Ascending aorta (tissue), 2 donors: ENCODE results near the gene FCER2. TPM values are rescaled to one million over a fixed set of nuclear protein-coding genes. Genes with fewer than 3 reads are reported as not detected.
"Not testable (repeated sequence)": the region's sequence is repeated elsewhere in the genome, so short reads cannot be mapped to it uniquely, and the experiment has no call there.

Experiments used
- DNase-seq, 2 donors: peaks; one replicate each; pipeline ENCODE4 v3.0.0-alpha.2; 2019; ENCODE audit warnings: low spot score in 2 of 2
- H3K27ac ChIP-seq, 2 donors: fragments of 200-600 bp; sonication (generic); one replicate each; pipeline ENCODE4 v1.5.1; 2016 to 2017; ENCODE audit warnings: mild to moderate bottlenecking in 1 of 2
- H3K27me3 ChIP-seq: fragments of 200-600 bp; sonication (generic); one replicate; pipeline ENCODE4 v1.5.1; 2017
- H3K36me3 ChIP-seq, 2 donors: fragments of 200-600 bp; sonication (generic); one replicate each; pipeline ENCODE4 v1.5.1; 2016
- H3K4me1 ChIP-seq, 2 donors: fragments of 200-600 bp; sonication (generic); one replicate each; pipeline ENCODE4 v1.5.1; 2016 to 2017; ENCODE audit warnings: mild to moderate bottlenecking in 1 of 2
- H3K4me3 ChIP-seq, 2 donors: fragments of 200-600 bp; sonication (generic); one replicate each; pipeline ENCODE4 v1.5.1; 2016 to 2017; ENCODE audit warnings: mild to moderate bottlenecking in 1 of 2
- H3K9me3 ChIP-seq, 2 donors: fragments of 200-600 bp; sonication (generic); one replicate each; pipeline ENCODE4 v1.5.1; 2016
- CTCF ChIP-seq, 3 experiments: fragments of 200-600 bp in 2 of 3; fragments of 450-650 bp in 1 of 3; sonication (generic) in 2 of 3; IDR thresholded peaks; one replicate each; pipeline ENCODE4 v1.5.1; 2016 to 2019; ENCODE audit warnings: antibody characterized with exemption in 3 of 3, mild to moderate bottlenecking in 1 of 3, moderate library complexity in 1 of 3
- intact Hi-C: fragments of 100-400 bp; cut with DNase I; formaldehyde crosslinking; loops from one replicate; pipeline ENCODE4 v1.15.1; 2023
- total RNA-seq: library from RNA; depleted of rRNA; stranded (reverse); fragments of >200 nt; gene quantifications from one replicate; pipeline ENCODE4 v1.1.0, GENCODE V29; 2016

The FCER2 gene
- total RNA-seq, 1 donor from 2014 or later, result not detected

- Histone ChIP-seq H3K27me3 (no peaks in the 10 kb centered on the region), H3K4me3 (no peak overlapping the region), H3K27ac (no peak overlapping the region), H3K9me3 (no peaks in the 10 kb centered on the region), H3K4me1 (peaks cover 0 to 3% of the 10 kb centered on the region in 2 donors), H3K36me3 (no peaks in the 10 kb centered on the region)
- intact Hi-C loops, result no loop called here
- no peak for TF ChIP-seq CTCF (IDR thresholded peaks at IDR 0.05)
- no peak for DNase-seq
Measured at GRCh38 chr19:7647156-7647555, 54.8 kb downstream of the FCER2 start.

- intact Hi-C loops, result no loop called here
- H3K4me3 ChIP-seq, result no peak overlapping the region
- no peak for TF ChIP-seq CTCF (IDR thresholded peaks at IDR 0.05)
- no peak overlapping the region for H3K27ac ChIP-seq
- no peaks in the 10 kb centered on the region for H3K27me3 ChIP-seq
- H3K4me1 ChIP-seq, result no peaks in the 10 kb centered on the region
- H3K36me3 ChIP-seq, result no peaks in the 10 kb centered on the region
- no peaks in the 10 kb centered on the region for H3K9me3 ChIP-seq
- no peak for DNase-seq
Measured at GRCh38 chr19:7646426-7646700, 55.6 kb downstream of the FCER2 start.

- Histone ChIP-seq H3K27ac (no peak overlapping the region), H3K36me3 (no peaks in the 10 kb centered on the region), H3K4me3 (no peak overlapping the region), H3K27me3 (no peaks in the 10 kb centered on the region), H3K4me1 (no peaks in the 10 kb centered on the region), H3K9me3 (no peaks in the 10 kb centered on the region)
- no peak for DNase-seq
- intact Hi-C loops, result no loop called here
- no peak for TF ChIP-seq CTCF (IDR thresholded peaks at IDR 0.05)
Measured at GRCh38 chr19:7645656-7646425, 56.1 kb downstream of the FCER2 start.

GRCh38 chr19:7645163-7645562 lies 56.8 kb downstream of the FCER2 start:
- no peak for TF ChIP-seq CTCF (IDR thresholded peaks at IDR 0.05)
- intact Hi-C loops, result no loop called here
- H3K27me3 ChIP-seq, result no peaks in the 10 kb centered on the region
- no peak for DNase-seq
- no peak overlapping the region for H3K27ac ChIP-seq
- no peaks in the 10 kb centered on the region for H3K4me1 ChIP-seq
- no peak overlapping the region for H3K4me3 ChIP-seq
- no peaks in the 10 kb centered on the region for H3K36me3 ChIP-seq
- no peaks in the 10 kb centered on the region for H3K9me3 ChIP-seq

- H3K4me3 ChIP-seq, result no peak overlapping the region
- no peak for DNase-seq
- no peaks in the 10 kb centered on the region for H3K4me1 ChIP-seq
- intact Hi-C loops, result no loop called here
- no peaks in the 10 kb centered on the region for H3K9me3 ChIP-seq
- no peak overlapping the region for H3K27ac ChIP-seq
- no peaks in the 10 kb centered on the region for H3K27me3 ChIP-seq
- H3K36me3 ChIP-seq, result no peaks in the 10 kb centered on the region
- no peak for TF ChIP-seq CTCF (IDR thresholded peaks at IDR 0.05)
Measured at GRCh38 chr19:7644550-7644877, 57.4 kb downstream of the FCER2 start.

GRCh38 chr19:7643629-7644549 lies 58.0 kb downstream of the FCER2 start:
- H3K27me3 ChIP-seq, H3K4me1 ChIP-seq, DNase-seq, intact Hi-C loops, H3K9me3 ChIP-seq, H3K4me3 ChIP-seq, H3K36me3 ChIP-seq, H3K27ac ChIP-seq: not testable (repeated sequence)
